ENCODE measurements around the gene CENPP.
A peak's percentile ranks its signal among the peaks of the same experiment; 100 is the strongest.

DNA sequence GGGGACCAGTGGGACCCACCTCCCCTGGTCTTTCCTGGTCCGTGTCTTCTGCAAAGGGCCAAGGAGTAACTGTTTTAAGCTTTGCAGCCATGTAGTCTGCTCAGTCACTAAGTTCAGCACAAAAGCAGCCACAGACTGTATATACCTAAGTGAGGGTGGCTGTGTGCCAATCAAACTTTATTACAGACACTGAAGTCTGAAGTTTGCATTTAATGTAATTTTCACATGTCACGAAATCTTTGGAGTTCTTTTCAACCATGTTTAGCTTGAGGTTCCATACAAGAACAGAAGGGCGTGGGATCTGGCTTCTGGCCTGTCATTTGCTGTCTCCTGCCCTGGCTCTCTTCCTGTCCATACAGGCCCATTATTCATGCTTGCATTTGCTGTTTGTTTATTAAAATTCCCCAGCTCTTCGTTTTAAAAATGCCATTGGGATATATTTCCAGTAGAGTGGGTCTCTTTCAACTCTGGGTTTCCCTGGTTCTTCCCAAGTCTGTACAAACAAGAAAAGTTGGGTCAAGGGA lies 274.2 kb downstream of the CENPP start:
- TF ChIP-seq, protein P1, sequence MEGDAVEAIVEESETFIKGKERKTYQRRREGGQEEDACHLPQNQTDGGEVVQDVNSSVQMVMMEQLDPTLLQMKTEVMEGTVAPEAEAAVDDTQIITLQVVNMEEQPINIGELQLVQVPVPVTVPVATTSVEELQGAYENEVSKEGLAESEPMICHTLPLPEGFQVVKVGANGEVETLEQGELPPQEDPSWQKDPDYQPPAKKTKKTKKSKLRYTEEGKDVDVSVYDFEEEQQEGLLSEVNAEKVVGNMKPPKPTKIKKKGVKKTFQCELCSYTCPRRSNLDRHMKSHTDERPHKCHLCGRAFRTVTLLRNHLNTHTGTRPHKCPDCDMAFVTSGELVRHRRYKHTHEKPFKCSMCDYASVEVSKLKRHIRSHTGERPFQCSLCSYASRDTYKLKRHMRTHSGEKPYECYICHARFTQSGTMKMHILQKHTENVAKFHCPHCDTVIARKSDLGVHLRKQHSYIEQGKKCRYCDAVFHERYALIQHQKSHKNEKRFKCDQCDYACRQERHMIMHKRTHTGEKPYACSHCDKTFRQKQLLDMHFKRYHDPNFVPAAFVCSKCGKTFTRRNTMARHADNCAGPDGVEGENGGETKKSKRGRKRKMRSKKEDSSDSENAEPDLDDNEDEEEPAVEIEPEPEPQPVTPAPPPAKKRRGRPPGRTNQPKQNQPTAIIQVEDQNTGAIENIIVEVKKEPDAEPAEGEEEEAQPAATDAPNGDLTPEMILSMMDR (IDR thresholded peaks at IDR 0.05): no peak
- peak in 1 of 2 donors; percentile 7 for TF ChIP-seq POLR2AphosphoS5 (IDR thresholded peaks at IDR 0.05; ENCODE audit: insufficient read depth in 1 of 2, low read depth in 1 of 2)
- TF ChIP-seq POLR2A (IDR thresholded peaks at IDR 0.05): no peak

All from vagina (tissue), 2 donors.